ENCODE measurements around the gene CYB5A.
"Not testable (repeated sequence)": the region's sequence is repeated elsewhere in the genome, so short reads cannot be mapped to it uniquely, and the experiment has no call there.

Gene CYB5A

GRCh38 chr18:74291771-74292540 lies at the start of gene CYB5A:
CYB5A (minus strand) TSS chr18:74291963; CDS start chr18:74291875, 88 bp downstream.
- DNase-seq (ENCODE audit: low spot score), result peak; percentile 99

- no peak for DNase-seq (ENCODE audit: low spot score)
Measured at GRCh38 chr18:74337912-74338309, 46.1 kb upstream of the CYB5A start.

GRCh38 chr18:74337155-74337911 lies 45.6 kb upstream of the CYB5A start:
- DNase-seq (ENCODE audit: low spot score), result no peak

DNA sequence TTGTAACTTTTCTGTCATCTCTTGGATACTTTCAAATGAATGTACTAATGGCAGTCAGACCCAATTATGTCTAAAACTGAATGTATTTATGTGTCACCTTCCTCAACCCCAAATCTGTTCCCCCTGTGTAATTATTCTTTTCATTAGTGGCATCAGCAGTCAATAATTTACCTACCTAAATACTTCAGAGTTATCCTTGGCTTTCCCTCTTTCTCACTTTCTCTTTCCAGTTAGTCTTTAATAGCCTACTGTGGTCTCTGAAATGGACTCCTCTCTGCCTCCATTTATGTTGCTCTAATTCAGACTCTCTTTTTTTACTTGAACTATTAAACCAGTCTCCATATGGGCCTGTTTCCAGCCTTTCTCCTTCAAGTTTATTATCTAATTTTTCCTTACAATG lies 44.9 kb upstream of the CYB5A start:
- DNase-seq (ENCODE audit: low spot score), result no peak

DNA sequence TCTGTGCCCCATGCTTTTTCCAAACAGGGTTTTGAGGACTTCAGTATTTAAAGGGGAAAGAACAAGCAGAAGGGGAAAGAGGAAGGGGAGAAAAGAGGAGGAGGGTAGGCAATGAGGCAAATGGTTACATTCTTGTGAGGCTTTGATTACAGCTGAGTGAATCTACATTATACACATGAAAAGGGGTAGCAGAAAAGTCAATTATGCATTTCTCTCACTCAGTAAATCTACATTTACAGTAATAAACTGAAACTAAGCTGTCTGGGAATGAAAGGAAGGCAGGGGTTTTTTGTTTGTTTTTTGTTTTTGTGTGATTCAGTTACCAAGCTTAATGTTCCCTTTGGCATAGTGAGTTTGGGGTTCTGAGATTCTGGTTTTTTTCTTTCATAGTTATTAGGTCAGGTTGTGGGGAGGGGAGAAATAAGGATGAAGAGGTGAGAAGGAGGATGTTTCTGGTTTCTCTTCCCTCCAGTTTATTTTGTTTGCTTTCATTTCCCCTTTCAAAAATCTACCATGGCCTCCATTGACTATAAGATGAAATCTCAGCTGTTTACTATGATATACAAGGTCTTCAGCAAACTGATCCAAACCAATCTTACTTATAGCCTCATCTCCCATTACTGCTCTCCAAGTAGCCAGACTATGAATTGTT lies 42.6 kb upstream of the CYB5A start:
- DNase-seq (ENCODE audit: low spot score), result no peak

- no peak for DNase-seq (ENCODE audit: low spot score)
Measured at GRCh38 chr18:74333091-74333490, 41.3 kb upstream of the CYB5A start.

DNA sequence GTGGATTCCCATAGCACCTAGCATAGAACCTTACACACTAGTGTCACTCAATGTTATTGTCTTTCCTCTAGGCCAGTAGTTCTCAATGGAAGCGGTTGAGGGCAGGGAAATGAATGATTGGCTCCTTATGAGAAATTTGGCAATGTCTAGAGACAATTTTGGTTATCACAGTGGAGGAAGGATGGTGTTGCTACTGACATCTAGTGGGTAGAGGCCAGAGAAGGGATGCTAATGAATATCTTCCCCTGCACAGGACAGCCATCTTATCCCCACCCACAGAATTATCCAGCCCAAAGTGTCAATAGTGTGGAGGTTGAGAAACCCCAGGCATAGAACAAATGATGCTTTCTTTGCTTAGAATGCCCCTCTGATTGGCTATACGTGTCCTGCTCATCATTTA lies 39.6 kb upstream of the CYB5A start:
- DNase-seq (ENCODE audit: low spot score), result no peak

DNA sequence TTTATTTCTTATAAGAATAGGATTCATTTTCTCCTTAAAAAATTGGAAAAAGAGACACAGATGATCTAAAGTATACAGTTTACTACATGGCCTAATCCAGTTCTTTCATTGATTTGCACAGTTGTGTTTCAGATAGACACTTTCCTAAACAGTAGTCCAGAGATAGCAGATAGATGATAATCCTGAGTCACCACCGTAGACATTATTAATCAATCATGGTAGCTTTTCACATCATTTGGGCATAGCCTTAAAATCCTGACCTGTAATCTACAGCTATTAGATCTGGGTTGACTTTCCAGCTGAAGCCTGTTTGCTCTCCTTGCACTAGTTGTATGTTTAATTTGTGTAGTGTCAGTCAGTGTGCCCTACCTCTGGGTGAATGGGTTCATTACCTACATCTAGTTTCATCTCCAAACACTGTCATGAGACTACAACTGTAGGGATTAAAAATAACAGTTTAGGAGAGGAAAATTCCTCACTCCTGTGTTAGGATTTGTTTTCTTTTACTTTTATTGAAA lies 38.0 kb upstream of the CYB5A start:
- DNase-seq (ENCODE audit: low spot score), result no peak

- no peak for DNase-seq (ENCODE audit: low spot score)
Measured at GRCh38 chr18:74328206-74328605, 36.4 kb upstream of the CYB5A start.

DNA sequence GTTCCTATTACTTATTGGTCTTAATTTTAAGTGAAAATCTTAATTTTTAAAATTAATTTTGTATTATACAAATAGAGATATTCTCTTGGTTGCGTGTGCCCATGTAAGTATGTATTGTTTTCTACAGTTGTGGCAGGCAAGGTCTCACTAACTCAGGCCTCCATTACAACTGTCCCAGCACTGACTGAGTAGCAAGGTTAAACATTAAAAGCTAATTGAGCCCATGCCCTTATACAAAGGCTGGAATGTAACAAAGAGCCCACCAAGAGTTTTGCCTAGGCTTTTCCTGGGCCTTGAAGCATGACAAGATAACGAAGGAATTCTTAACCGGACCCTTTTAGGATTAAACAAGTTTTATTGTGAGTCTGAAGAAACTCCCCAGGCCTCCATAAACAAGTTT lies 35.0 kb upstream of the CYB5A start:
- DNase-seq (ENCODE audit: low spot score), result not testable (repeated sequence)

DNA sequence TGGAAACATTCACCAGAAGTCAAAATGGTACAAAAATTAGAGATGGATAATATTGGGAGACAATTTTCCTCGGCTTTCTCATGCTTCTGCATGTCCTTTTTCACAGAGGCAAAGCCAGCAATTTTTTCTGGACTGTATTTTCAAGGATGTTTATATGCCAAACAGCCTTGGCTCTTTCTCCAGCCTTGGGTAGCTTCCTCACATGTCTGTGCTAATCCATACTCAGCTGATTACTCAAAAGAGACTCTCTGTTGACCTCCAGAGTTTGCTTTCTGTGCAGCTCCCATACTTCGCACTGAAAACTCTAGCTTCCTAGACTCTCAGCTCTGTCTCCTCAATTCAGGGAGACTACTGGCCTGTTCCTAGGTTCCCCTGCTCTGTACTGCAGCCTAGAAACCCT lies 34.5 kb upstream of the CYB5A start:
- no peak for DNase-seq (ENCODE audit: low spot score)

- no peak for DNase-seq (ENCODE audit: low spot score)
Measured at GRCh38 chr18:74316257-74317170, 24.8 kb upstream of the CYB5A start.

- DNase-seq (ENCODE audit: low spot score), result no peak
Measured at GRCh38 chr18:74315464-74316256, 23.9 kb upstream of the CYB5A start, which contains the start of gene C18orf63. C18orf63 (plus strand) TSS chr18:74315839; CDS start chr18:74317866, 2,027 bp downstream.

- DNase-seq (ENCODE audit: low spot score), result no peak
Measured at GRCh38 chr18:74314759-74315463, 23.1 kb upstream of the CYB5A start.

DNA sequence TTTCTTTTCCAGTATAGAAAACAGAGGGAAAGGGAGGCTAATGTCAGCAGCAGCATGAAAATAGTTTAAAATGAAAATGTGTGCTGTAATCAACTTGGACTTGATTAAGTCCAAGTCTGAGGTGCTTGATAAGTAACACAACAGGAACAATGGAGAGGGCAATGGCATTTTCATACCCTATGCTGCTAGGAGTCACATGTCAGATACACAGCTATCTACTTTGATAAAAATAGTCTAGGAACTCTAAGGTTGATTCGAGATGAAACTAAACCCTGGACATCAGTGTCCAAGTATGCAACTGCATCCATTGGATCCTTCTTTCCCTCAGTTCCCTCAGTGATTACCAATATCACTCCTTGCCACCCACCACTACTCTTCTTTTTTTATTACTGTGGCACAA lies 19.2 kb upstream of the CYB5A start:
- no peak for DNase-seq (ENCODE audit: low spot score)

DNA sequence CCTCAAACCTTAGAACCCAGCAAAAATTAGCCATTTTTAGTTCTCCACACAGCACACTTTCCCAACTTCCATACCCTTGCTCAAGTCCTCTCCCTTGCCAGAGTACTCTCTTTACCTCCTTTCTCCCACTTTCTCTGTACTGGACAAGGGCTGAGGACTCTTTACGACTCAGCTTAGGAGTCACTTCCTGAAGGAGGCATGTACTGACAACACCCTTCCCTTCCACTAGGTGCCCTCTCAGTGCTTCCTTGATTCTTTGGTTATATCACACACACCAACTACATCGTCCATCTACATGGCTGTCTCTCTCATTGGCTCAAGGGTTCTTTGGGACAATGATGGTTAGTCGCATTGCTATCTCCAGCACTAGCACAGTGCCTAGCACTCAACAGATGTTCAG lies 18.6 kb upstream of the CYB5A start:
- peak; percentile 9 for DNase-seq (ENCODE audit: low spot score)

GRCh38 chr18:74303936-74304335 lies 12.2 kb upstream of the CYB5A start:
- no peak for DNase-seq (ENCODE audit: low spot score)

DNA sequence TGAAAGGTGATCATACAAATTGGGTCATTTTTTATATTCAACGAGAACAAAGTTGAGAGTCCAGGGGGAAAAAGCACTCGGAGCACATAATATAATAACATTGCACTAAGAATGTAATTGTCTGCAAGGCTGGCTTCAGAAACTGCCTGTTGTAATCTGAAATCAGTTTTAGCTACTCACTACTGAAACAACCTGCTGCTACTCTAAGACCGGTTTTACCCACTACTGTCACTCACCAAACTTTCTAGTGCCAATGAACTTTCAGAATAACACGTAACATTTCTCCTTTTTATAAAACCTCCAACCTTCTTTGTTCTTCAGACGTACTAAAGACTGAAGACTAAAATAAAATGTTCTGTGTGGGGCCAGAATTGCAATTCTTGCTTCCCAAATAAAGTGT lies 11.5 kb upstream of the CYB5A start:
- DNase-seq (ENCODE audit: low spot score), result no peak

- no peak for DNase-seq (ENCODE audit: low spot score)
Measured at GRCh38 chr18:74299746-74300145, 8.0 kb upstream of the CYB5A start.

GRCh38 chr18:74299162-74299561 lies 7.4 kb upstream of the CYB5A start:
- no peak for DNase-seq (ENCODE audit: low spot score)
